Activated B cell treated with CpG ODN at 0.5 μM for 24 hours (primary cell): Measurements from ENCODE around the gene TCF7L2. TPM values are rescaled to one million over a fixed set of nuclear protein-coding genes. Genes with fewer than 3 reads are reported as not detected.

Source experiments
- ATAC-seq: fragments of 200-7000 bp; cut with Tn5 transposase; one replicate; pipeline ENCODE4 v1.10.0; 2021; ENCODE audit warnings: low read depth, mild to moderate bottlenecking, moderate library complexity
- CTCF ChIA-PET: fragments of 350-600 bp; sonication (Branson Sonifier 250); formaldehyde crosslinking; loops from one replicate; lab custom pipeline; 2021; ENCODE audit warnings: antibody characterized with exemption; lab: Charles Lee
- POLR2A ChIA-PET: fragments of 350-600 bp; sonication (Branson Sonifier 250); formaldehyde crosslinking; loops from one replicate; lab custom pipeline; 2021; ENCODE audit warnings: antibody characterized with exemption; lab: Charles Lee
- DNase-seq: peaks from one replicate; pipeline ENCODE4 v3.0.0; 2022
- H3K27ac Mint-ChIP-seq: one replicate; pipeline ENCODE4 v1.8.0; 2020; ENCODE audit warnings: mixed read lengths
- H3K27me3 Mint-ChIP-seq: one replicate; pipeline ENCODE4 v1.8.0; 2021; ENCODE audit warnings: mixed read lengths
- H3K36me3 Mint-ChIP-seq: one replicate; pipeline ENCODE4 v1.8.0; 2021; ENCODE audit warnings: low read depth, mixed read lengths
- H3K4me1 Mint-ChIP-seq: one replicate; pipeline ENCODE4 v1.8.0; 2021; ENCODE audit warnings: mixed read lengths
- H3K4me3 Mint-ChIP-seq: one replicate; pipeline ENCODE4 v1.8.0; 2020; ENCODE audit warnings: mild to moderate bottlenecking, mixed read lengths
- H3K9me3 Mint-ChIP-seq: one replicate; pipeline ENCODE4 v1.8.0; 2020; ENCODE audit warnings: mixed read lengths
- CTCF ChIP-seq: fragments of 200-600 bp; IDR thresholded peaks from one replicate; pipeline ENCODE4 v1.8.0; 2022; ENCODE audit warnings: antibody characterized with exemption, mild to moderate bottlenecking
- intact Hi-C: fragments of 100-400 bp; cut with micrococcal nuclease; formaldehyde crosslinking; loops from one replicate; pipeline ENCODE4 v1.15.1; 2024
- total RNA-seq: library from RNA; stranded (reverse); gene quantifications from 2 replicates; pipeline ENCODE4 v1.2.3, GENCODE V29; 2022

TCF7L2 gene
- total RNA-seq, 1 donor from 2014 or later, result 2.2 TPM

- H3K27me3 Mint-ChIP-seq, result peaks cover 39% of the 10 kb centered on the region
- H3K9me3 Mint-ChIP-seq, result no peaks in the 10 kb centered on the region
- DNase-seq (no peak), ATAC-seq (no peak)
- no peaks in the 10 kb centered on the region for H3K36me3 Mint-ChIP-seq
- H3K27ac Mint-ChIP-seq, result no peak overlapping the region
- ChIA-PET CTCF (no interaction called here), POLR2A (no interaction called here)
- intact Hi-C loops, result loop anchor here (10.0 kb wide), 2 partner anchors 564 to 654 kb away; no protein-coding TSS in a partner anchor
- TF ChIP-seq CTCF, result no peak
- peaks cover 3% of the 10 kb centered on the region for H3K4me1 Mint-ChIP-seq
- no peak overlapping the region for H3K4me3 Mint-ChIP-seq
Measured at GRCh38 chr10:113129117-113129516, 179.1 kb downstream of the TCF7L2 start.

GRCh38 chr10:113130014-113130641 lies 180.1 kb downstream of the TCF7L2 start:
- Mint-ChIP-seq H3K27ac (no peak overlapping the region), H3K27me3 (peaks cover 34% of the 10 kb centered on the region), H3K4me3 (no peak overlapping the region), H3K9me3 (no peaks in the 10 kb centered on the region), H3K36me3 (no peaks in the 10 kb centered on the region), H3K4me1 (peaks cover 3% of the 10 kb centered on the region)
- ATAC-seq (no peak), DNase-seq (no peak)
- intact Hi-C loops, result no loop called here
- no peak for TF ChIP-seq CTCF
- CTCF ChIA-PET, result no interaction called here
- POLR2A ChIA-PET, result no interaction called here

- intact Hi-C loops, result no loop called here
- Mint-ChIP-seq H3K4me1 (no peaks in the 10 kb centered on the region), H3K4me3 (no peak overlapping the region), H3K9me3 (no peaks in the 10 kb centered on the region), H3K27me3 (peaks cover 26% of the 10 kb centered on the region), H3K36me3 (no peaks in the 10 kb centered on the region), H3K27ac (no peak overlapping the region)
- ATAC-seq (no peak), DNase-seq (no peak)
- ChIA-PET CTCF (no interaction called here), POLR2A (no interaction called here)
- no peak for TF ChIP-seq CTCF
Measured at GRCh38 chr10:113131613-113132261, 181.7 kb downstream of the TCF7L2 start.

- no peaks in the 10 kb centered on the region for H3K9me3 Mint-ChIP-seq
- H3K4me3 Mint-ChIP-seq, result no peak overlapping the region
- intact Hi-C loops, result no loop called here
- ChIA-PET CTCF (no interaction called here), POLR2A (no interaction called here)
- H3K27ac Mint-ChIP-seq, result no peak overlapping the region
- H3K27me3 Mint-ChIP-seq, result peaks cover 20% of the 10 kb centered on the region
- H3K36me3 Mint-ChIP-seq, result no peaks in the 10 kb centered on the region
- no peak for DNase-seq
- no peaks in the 10 kb centered on the region for H3K4me1 Mint-ChIP-seq
- TF ChIP-seq CTCF, result no peak
- no peak for ATAC-seq
Measured at GRCh38 chr10:113132591-113133121, 182.6 kb downstream of the TCF7L2 start.

- H3K4me1 Mint-ChIP-seq, result no peaks in the 10 kb centered on the region
- intact Hi-C loops, result no loop called here
- H3K9me3 Mint-ChIP-seq, result no peaks in the 10 kb centered on the region
- H3K36me3 Mint-ChIP-seq, result no peaks in the 10 kb centered on the region
- TF ChIP-seq CTCF, result no peak
- H3K4me3 Mint-ChIP-seq, result no peak overlapping the region
- peaks cover 12% of the 10 kb centered on the region for H3K27me3 Mint-ChIP-seq
- no peak for ATAC-seq
- CTCF ChIA-PET, result no interaction called here
- POLR2A ChIA-PET, result no interaction called here
- H3K27ac Mint-ChIP-seq, result no peak overlapping the region
- no peak for DNase-seq
Measured at GRCh38 chr10:113133497-113134115, 183.6 kb downstream of the TCF7L2 start.
